Measurements from ENCODE around the gene ZNF133. TPM values are rescaled to one million over a fixed set of nuclear protein-coding genes. Genes with fewer than 3 reads are reported as not detected.

Gene ZNF133
- total RNA-seq: 10 to 100 TPM in 3 of 4 donors, 1 to 10 TPM in 1; 5.9 to 18.9 (median 16.8) TPM

- TF ChIP-seq, protein P1, sequence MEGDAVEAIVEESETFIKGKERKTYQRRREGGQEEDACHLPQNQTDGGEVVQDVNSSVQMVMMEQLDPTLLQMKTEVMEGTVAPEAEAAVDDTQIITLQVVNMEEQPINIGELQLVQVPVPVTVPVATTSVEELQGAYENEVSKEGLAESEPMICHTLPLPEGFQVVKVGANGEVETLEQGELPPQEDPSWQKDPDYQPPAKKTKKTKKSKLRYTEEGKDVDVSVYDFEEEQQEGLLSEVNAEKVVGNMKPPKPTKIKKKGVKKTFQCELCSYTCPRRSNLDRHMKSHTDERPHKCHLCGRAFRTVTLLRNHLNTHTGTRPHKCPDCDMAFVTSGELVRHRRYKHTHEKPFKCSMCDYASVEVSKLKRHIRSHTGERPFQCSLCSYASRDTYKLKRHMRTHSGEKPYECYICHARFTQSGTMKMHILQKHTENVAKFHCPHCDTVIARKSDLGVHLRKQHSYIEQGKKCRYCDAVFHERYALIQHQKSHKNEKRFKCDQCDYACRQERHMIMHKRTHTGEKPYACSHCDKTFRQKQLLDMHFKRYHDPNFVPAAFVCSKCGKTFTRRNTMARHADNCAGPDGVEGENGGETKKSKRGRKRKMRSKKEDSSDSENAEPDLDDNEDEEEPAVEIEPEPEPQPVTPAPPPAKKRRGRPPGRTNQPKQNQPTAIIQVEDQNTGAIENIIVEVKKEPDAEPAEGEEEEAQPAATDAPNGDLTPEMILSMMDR (IDR thresholded peaks at IDR 0.05; ENCODE audit: low read depth): no peak
Measured at GRCh38 chr20:18287915-18288748, at the start of gene ZNF133. TSS of gene ZNF133 (plus strand) at chr20:18288527. CDS start at chr20:18305687, 17,160 bp downstream.

- TF ChIP-seq, protein P1 (IDR thresholded peaks at IDR 0.05; ENCODE audit: low read depth): no peak
Measured at GRCh38 chr20:18240997-18241396, 47.3 kb upstream of the ZNF133 start.

GRCh38 chr20:18243802-18244201 lies 44.5 kb upstream of the ZNF133 start:
- TF ChIP-seq, protein P1 (IDR thresholded peaks at IDR 0.05; ENCODE audit: low read depth): no peak

GRCh38 chr20:18250217-18250616 lies 38.1 kb upstream of the ZNF133 start:
- TF ChIP-seq, protein P1 (IDR thresholded peaks at IDR 0.05; ENCODE audit: low read depth): no peak

- TF ChIP-seq, protein P1 (IDR thresholded peaks at IDR 0.05; ENCODE audit: low read depth): no peak
Measured at GRCh38 chr20:18252597-18253451, 35.5 kb upstream of the ZNF133 start.

GRCh38 chr20:18254615-18255014 lies 33.7 kb upstream of the ZNF133 start:
- TF ChIP-seq, protein P1 (IDR thresholded peaks at IDR 0.05; ENCODE audit: low read depth): no peak

GRCh38 chr20:18255526-18255925 lies 32.8 kb upstream of the ZNF133 start:
- TF ChIP-seq, protein P1 (IDR thresholded peaks at IDR 0.05; ENCODE audit: low read depth): no peak

All from subcutaneous adipose tissue (tissue), 4 donors.